OCI-LY1 (cell line): ENCODE data around the gene RREB1.

Experiments
- H2AFZ ChIP-seq: fragments of 200-600 bp; sonication (generic), shearing (Covaris generic); 2 replicates; pipeline ENCODE4 v1.6.0; 2014; ENCODE audit warnings: antibody characterized with exemption, mild to moderate bottlenecking, low read length
- H3F3A ChIP-seq: fragments of 200-600 bp; sonication (generic), shearing (Covaris generic); 2 replicates; pipeline ENCODE4 v1.6.0; 2014; ENCODE audit warnings: mild to moderate bottlenecking, antibody characterized with exemption, low read length, moderate library complexity; ENCODE audit not compliant: insufficient read depth
- H3K27ac ChIP-seq: fragments of 200-600 bp; sonication (generic); 2 replicates; pipeline ENCODE4 v1.5.1; 2014; ENCODE audit warnings: low read length, mixed run types, mild to moderate bottlenecking, low read depth; ENCODE audit not compliant: poor library complexity, severe bottlenecking
- H3K27me3 ChIP-seq: fragments of 200-600 bp; sonication (generic); 2 replicates; pipeline ENCODE4 v1.6.0; 2014; ENCODE audit warnings: antibody characterized with exemption, mild to moderate bottlenecking, low read length, moderate library complexity; ENCODE audit not compliant: insufficient read depth
- H3K36me3 ChIP-seq: fragments of 200-600 bp; sonication (generic); 2 replicates; pipeline ENCODE4 v1.6.1; 2014; ENCODE audit warnings: mild to moderate bottlenecking, antibody characterized with exemption, low read length, moderate library complexity, mixed read lengths; ENCODE audit not compliant: insufficient read depth
- H3K4me1 ChIP-seq: fragments of 200-600 bp; sonication (generic); 2 replicates; pipeline ENCODE4 v1.5.1; 2014; ENCODE audit warnings: mild to moderate bottlenecking, low read length, moderate library complexity; ENCODE audit not compliant: insufficient read depth, severe bottlenecking
- H3K4me2 ChIP-seq: fragments of 200-600 bp; sonication (generic), shearing (Covaris generic); 2 replicates; pipeline ENCODE4 v1.6.1; 2014; ENCODE audit warnings: low read length
- H3K4me3 ChIP-seq: fragments of 200-600 bp; sonication (generic); 2 replicates; pipeline ENCODE4 v1.5.1; 2014; ENCODE audit warnings: low read length, low read depth, mild to moderate bottlenecking, mixed read lengths; ENCODE audit not compliant: poor library complexity, severe bottlenecking
- H3K79me2 ChIP-seq: fragments of 200-600 bp; shearing (Covaris generic); 2 replicates; pipeline ENCODE4 v1.6.1; 2016; ENCODE audit warnings: mixed run types, low read length, mixed read lengths; ENCODE audit not compliant: insufficient read depth
- H3K9ac ChIP-seq: fragments of 200-600 bp; sonication (generic), shearing (Covaris generic); 2 replicates; pipeline ENCODE4 v1.6.1; 2014; ENCODE audit warnings: mild to moderate bottlenecking, low read length, mixed read lengths
- H3K9me2 ChIP-seq: fragments of 200-600 bp; sonication (generic), shearing (Covaris generic); 2 replicates; pipeline ENCODE4 v1.6.1; 2014; ENCODE audit warnings: low read depth, mild to moderate bottlenecking, low read length, mixed read lengths
- H3K9me3 ChIP-seq: fragments of 200-600 bp; shearing (Covaris generic); 2 replicates; pipeline ENCODE4 v1.6.1; 2014; ENCODE audit warnings: low read length, mixed read lengths
- H4K20me1 ChIP-seq: fragments of 200-600 bp; sonication (generic), shearing (Covaris generic); 2 replicates; pipeline ENCODE4 v1.6.0; 2016; ENCODE audit warnings: mild to moderate bottlenecking, low read length; ENCODE audit not compliant: insufficient read depth
- CTCF ChIP-seq: fragments of 200-600 bp; sonication (generic), shearing (Covaris generic); IDR thresholded peaks from 2 replicates; pipeline ENCODE4 v1.5.1; 2017; ENCODE audit warnings: mild to moderate bottlenecking, antibody characterized with exemption, low read length, moderate library complexity, mixed read lengths
- EZH2 ChIP-seq: fragments of 200-600 bp; sonication (generic), shearing (Covaris generic); IDR thresholded peaks from 2 replicates; pipeline ENCODE4 v1.8.0; 2017; ENCODE audit warnings: borderline replicate concordance, mixed run types, mild to moderate bottlenecking, antibody characterized with exemption, low read length, moderate library complexity, mixed read lengths

Gene RREB1

GRCh38 chr6:7201444-7201731 is 93.6 kb downstream of the RREB1 start:
- peaks cover 10% of the 10 kb centered on the region; the same call in 1 of the 2 replicates for H3K36me3 ChIP-seq
- no peaks in the 10 kb centered on the region for H3K79me2 ChIP-seq
- TF ChIP-seq CTCF (no peak), EZH2 (no peak)
- H3K9me2 ChIP-seq, result no peaks in the 10 kb centered on the region
- no peaks in the 10 kb centered on the region; the same call in 1 of the 2 replicates for H4K20me1 ChIP-seq
- peaks cover 24% of the 10 kb centered on the region for H3K4me1 ChIP-seq
- H3F3A ChIP-seq, result no peaks in the 10 kb centered on the region
- H3K4me2 ChIP-seq, result no peak overlapping the region
- no peaks in the 10 kb centered on the region for H3K9me3 ChIP-seq
- H3K9ac ChIP-seq, result no peak overlapping the region
- no peaks in the 10 kb centered on the region for H3K27me3 ChIP-seq
- H2AFZ ChIP-seq, result no peak overlapping the region
- no peak overlapping the region for H3K27ac ChIP-seq
- no peak overlapping the region for H3K4me3 ChIP-seq

- H3K27ac ChIP-seq, result no peak overlapping the region
- no peak overlapping the region for H3K4me2 ChIP-seq
- TF ChIP-seq EZH2 (no peak), CTCF (no peak)
- no peaks in the 10 kb centered on the region for H3K79me2 ChIP-seq
- no peak overlapping the region for H3K9ac ChIP-seq
- H3K4me3 ChIP-seq, result no peak overlapping the region
- H3K36me3 ChIP-seq, result peaks cover 12% of the 10 kb centered on the region; the same call in 1 of the 2 replicates
- H2AFZ ChIP-seq, result no peak overlapping the region
- H3K4me1 ChIP-seq, result peaks cover 24% of the 10 kb centered on the region
- no peaks in the 10 kb centered on the region for H3F3A ChIP-seq
- H3K9me3 ChIP-seq, result no peaks in the 10 kb centered on the region
- H3K9me2 ChIP-seq, result no peaks in the 10 kb centered on the region
- H3K27me3 ChIP-seq, result no peaks in the 10 kb centered on the region
- no peaks in the 10 kb centered on the region; the same call in 1 of the 2 replicates for H4K20me1 ChIP-seq
Observed at GRCh38 chr6:7201732-7202541, 94.2 kb downstream of the RREB1 start.

GRCh38 chr6:7202950-7203349 is 95.2 kb downstream of the RREB1 start:
- Histone ChIP-seq H3K79me2 (no peaks in the 10 kb centered on the region), H3K27ac (no peak overlapping the region), H4K20me1 (no peaks in the 10 kb centered on the region; the same call in 1 of the 2 replicates), H3K9me3 (no peaks in the 10 kb centered on the region), H3K9me2 (no peaks in the 10 kb centered on the region), H3K4me2 (no peak overlapping the region), H2AFZ (no peak overlapping the region), H3K4me1 (peaks cover 24% of the 10 kb centered on the region), H3K9ac (no peak overlapping the region), H3K27me3 (no peaks in the 10 kb centered on the region), H3F3A (no peaks in the 10 kb centered on the region), H3K36me3 (peaks cover 6% of the 10 kb centered on the region; the same call in 1 of the 2 replicates), H3K4me3 (no peak overlapping the region)
- TF ChIP-seq CTCF (no peak), EZH2 (no peak)
